Gastroesophageal sphincter (tissue), 3 donors: ENCODE measurements around the gene ITGA11.

Source experiments
- CTCF ChIP-seq, 4 experiments: fragments of 200-600 bp in 2 of 4; fragments of 450-650 bp in 2 of 4; sonication (generic) in 1 of 4; IDR thresholded peaks; one replicate each; pipeline ENCODE4 v1.5.1; 2017 to 2019; ENCODE audit warnings: antibody characterized with exemption in 4 of 4, mild to moderate bottlenecking in 2 of 4, moderate library complexity in 2 of 4
- POLR2A ChIP-seq, 2 donors: fragments of 450-650 bp; IDR thresholded peaks; one replicate each; pipeline ENCODE4 v1.6.1; 2017; ENCODE audit warnings: antibody characterized with exemption in 2 of 2, mild to moderate bottlenecking in 2 of 2, moderate library complexity in 1 of 2

GRCh38 chr15:68279779-68280753 is 151.9 kb downstream of the ITGA11 start:
- TF ChIP-seq CTCF (IDR thresholded peaks at IDR 0.05) (no peak), POLR2A (IDR thresholded peaks at IDR 0.05) (no peak)
